Measurements from ENCODE around the gene LRRC10B.
"Not testable (repeated sequence)": the region's sequence is repeated elsewhere in the genome, so short reads cannot be mapped to it uniquely, and the experiment has no call there.

The LRRC10B gene

GRCh38 chr11:61507962-61508861 lies at the start of gene LRRC10B:
TSS of gene LRRC10B (plus strand) at chr11:61508749. CDS start at chr11:61508999, 250 bp downstream.
- peak in 1 of 2 donors; percentile 10 for DNase-seq (ENCODE audit: low read depth in 2 of 2)

- DNase-seq (ENCODE audit: low read depth in 2 of 2): no peak
Observed at GRCh38 chr11:61460474-61460881, 48.1 kb upstream of the LRRC10B start.

GRCh38 chr11:61460986-61461385 lies 47.6 kb upstream of the LRRC10B start:
- no peak for DNase-seq (ENCODE audit: low read depth in 2 of 2)

GRCh38 chr11:61467602-61468001 lies 40.9 kb upstream of the LRRC10B start:
- DNase-seq (ENCODE audit: low read depth in 2 of 2): not testable (repeated sequence)

DNA sequence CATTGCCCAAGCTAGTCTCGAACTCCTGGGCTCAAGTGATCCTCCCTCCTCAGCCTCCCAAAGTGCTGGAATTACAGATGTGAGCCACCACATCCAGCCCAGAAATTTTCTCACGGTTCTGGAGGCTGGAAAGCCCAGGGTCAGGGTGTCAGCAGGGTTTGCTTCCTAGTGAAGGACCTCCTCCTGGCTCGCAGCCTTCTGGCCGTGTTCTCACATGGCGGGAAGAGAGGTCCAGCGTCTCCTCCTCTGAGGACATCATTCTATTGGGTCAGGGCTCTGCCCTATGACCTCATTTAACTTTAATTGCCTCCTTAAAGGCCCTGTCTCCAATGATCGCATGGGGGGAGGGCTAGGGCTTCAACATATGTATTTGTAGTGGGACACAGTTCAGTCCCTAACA lies 40.5 kb upstream of the LRRC10B start:
- no peak for DNase-seq (ENCODE audit: low read depth in 2 of 2)

DNA sequence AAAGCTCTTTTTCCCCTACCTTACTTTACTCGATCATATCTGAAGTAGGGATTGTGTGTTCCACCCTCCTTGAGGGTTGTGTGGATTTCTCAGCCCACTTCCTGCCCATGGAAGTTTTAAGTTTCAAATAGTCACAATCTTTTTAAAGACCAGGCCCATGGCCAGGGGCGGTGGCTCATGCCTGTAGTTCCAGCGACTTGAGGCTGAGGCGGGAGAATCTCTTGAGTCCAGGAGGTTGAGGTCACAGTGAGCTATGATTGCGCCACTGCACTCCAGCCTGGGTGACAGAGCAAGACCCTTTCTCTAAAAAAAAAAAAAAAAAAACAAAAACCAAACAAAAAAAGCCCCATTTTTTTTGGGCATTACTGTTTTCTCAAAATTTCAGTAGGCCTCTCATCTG lies 36.3 kb upstream of the LRRC10B start:
- DNase-seq (ENCODE audit: low read depth in 2 of 2): no peak

DNA sequence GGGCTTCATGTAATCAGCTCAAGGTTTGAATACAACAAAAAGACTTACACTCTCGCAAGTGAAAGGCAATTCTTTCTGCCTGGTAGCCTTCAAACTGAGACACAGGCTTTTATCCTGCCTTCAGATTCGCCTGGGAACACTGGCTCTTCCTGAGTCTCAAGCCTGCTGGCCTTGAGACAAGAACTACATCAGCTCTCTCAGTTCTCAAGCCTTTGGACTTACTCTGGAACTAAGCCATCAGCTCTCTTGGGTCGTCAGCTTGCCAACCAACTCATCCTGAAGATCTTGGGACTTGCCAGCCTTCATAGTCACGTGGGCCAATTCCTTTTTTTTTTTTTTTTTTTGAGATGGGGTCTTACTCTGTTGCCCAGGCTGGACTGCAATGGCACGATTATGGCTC lies 35.7 kb upstream of the LRRC10B start:
- no peak for DNase-seq (ENCODE audit: low read depth in 2 of 2)

- DNase-seq (ENCODE audit: low read depth in 2 of 2): no peak
Observed at GRCh38 chr11:61473370-61474012, 35.1 kb upstream of the LRRC10B start.

GRCh38 chr11:61474013-61474643 lies 34.4 kb upstream of the LRRC10B start:
- no peak for DNase-seq (ENCODE audit: low read depth in 2 of 2)

- no peak for DNase-seq (ENCODE audit: low read depth in 2 of 2)
Observed at GRCh38 chr11:61475433-61475832, 33.1 kb upstream of the LRRC10B start.

DNA sequence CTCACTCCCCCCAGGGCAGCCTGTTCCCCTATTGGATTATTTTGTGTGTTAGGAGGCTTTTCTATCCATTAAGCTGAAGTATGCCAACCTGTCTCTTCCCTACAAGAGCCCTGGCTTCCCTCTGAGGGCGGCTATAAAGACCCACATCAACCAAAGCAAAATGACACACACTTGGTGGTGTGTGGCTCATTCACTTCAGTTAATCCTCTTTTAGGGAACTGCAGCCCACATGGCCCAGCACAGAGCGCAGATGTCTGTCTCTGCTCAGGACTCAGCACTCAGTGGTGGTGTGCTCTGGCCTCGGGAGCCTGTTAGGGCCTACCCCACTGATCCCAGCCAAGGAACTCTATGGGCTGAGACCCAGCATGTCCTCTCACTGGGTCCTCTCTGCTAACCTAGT lies 32.2 kb upstream of the LRRC10B start:
- no peak for DNase-seq (ENCODE audit: low read depth in 2 of 2)

GRCh38 chr11:61477126-61477525 lies 31.4 kb upstream of the LRRC10B start:
- DNase-seq (ENCODE audit: low read depth in 2 of 2): no peak

GRCh38 chr11:61477727-61478148 lies 30.8 kb upstream of the LRRC10B start:
- DNase-seq (ENCODE audit: low read depth in 2 of 2): peak; percentile 7 to 31

DNA sequence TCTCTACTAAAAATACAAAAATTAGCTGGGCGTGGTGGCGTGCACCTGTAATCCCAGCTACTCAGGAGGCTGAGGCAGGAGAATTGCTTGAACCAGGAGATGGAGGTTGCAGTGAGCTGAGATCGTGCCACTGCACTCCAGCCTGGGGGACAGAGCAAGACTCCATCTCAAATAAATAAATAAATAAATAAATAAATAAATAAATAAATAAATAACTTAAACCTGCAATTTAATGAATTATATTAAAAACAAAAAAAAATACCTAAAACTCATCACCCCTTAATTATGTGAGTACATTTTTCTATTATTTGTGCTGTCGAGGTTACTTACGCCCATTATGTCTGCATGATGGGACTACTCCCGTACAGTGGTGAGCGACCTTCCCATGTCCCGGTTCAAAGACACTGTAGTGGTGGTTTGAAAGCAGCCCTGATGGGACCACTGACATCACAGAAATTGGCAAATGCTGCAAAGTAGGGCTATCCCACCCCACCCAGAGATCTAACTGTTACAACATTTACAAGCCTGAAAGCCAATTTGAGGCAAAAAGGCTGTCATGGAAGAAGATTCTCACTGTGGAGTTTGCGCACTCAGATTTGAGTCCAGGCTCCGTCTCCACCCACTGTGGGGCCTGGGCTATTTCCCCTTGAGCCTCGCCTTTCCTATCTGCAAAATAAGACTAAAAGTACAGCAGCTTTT lies 29.0 kb upstream of the LRRC10B start:
- DNase-seq (ENCODE audit: low read depth in 2 of 2): not testable (repeated sequence)

DNA sequence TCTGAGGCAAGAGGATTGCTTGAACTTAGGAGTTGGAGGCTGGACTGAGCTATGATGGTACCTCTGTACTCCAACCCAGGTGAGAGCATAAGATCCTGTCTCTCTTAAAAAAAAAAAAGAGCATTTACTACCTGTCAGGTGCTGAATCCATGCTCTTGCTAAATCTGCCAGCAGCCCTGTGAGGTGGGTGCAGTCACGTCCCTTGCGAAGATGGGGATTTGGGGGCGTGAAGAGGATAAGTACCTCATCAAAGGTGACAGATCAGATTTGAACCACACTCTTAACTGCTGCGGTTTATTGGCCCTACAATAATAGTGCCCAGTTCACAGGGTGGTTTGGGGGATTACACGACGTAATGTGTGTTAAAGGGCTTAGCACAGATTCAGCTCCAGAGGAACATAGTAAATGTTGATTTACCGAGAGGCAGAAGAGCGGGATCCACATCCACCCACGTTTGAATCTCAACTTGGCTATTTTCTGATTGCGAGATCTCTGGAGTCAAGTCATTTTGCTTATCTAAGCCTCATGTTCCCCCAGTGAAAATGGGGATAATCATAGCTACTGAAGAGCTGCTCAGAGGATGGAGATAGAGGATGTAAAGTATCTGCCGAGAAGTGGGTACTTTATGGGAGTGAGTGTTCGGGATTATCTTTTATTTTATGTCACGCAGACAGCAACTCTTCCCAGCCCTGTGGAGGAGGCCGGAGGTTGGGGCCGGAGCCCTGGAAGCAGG lies 28.1 kb upstream of the LRRC10B start:
- DNase-seq (ENCODE audit: low read depth in 2 of 2): no peak

DNA sequence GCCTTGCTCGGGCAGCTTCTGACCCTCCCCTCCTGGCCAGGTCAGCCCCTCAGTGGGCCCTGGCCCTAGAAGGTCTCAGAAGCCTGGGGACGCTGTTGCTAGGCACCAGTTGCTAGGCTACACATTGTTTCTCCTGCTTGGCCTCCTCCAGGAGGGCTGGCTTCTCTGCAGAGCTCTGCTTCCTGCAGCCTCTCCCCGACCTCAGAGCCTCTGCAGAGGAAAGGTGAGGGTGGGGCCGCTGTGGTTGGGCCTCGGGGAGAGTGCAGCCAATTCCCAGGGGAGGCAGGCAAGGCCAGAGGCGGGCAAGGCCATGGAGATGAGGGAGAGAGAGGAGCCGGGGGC lies 27.6 kb upstream of the LRRC10B start:
- DNase-seq (ENCODE audit: low read depth in 2 of 2): no peak

GRCh38 chr11:61481806-61482205 lies 26.7 kb upstream of the LRRC10B start:
- no peak for DNase-seq (ENCODE audit: low read depth in 2 of 2)

GRCh38 chr11:61482513-61482912 lies 26.0 kb upstream of the LRRC10B start:
- DNase-seq (ENCODE audit: low read depth in 2 of 2): peak in 1 of 2 donors; percentile 9

DNA sequence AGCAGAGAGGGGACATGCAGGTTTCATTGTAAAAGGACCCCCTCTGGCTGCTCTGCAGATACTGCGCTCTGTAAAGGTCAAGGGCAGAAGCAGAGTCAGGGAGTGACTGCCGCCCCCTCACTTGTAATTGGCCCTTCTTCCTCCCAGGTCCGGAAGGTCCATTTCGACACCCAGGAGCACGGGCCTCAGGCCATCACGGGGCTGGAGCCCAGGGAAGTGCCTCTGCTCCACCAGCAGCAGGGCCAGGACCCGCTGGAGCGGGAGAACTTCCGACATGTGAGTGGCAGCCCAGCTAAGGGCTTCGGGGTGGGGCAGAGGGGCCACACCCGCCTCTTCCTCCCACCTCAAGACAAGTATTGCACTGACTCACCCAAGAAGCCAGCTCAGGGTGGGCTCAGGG lies 24.0 kb upstream of the LRRC10B start:
- no peak for DNase-seq (ENCODE audit: low read depth in 2 of 2)

DNA sequence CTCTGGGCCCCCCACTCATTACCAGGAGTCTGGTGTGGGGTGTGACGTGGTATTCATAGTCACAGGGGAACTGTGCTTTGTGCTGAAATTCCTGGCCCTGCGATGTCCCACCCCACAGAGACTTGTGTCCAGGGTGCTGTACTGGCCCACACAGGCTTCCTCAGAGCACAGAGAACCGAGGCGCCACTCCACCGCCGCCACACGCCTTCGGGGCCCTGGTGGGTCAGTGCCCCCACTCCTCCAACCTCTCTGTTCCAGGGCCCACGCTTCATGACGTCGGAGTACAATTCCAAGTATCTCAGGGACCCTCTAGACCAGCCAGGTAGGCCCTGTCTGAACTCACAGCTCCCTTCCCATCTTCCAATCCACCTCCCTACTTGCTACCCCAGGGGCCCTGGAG lies 23.5 kb upstream of the LRRC10B start:
- no peak for DNase-seq (ENCODE audit: low read depth in 2 of 2)

- DNase-seq (ENCODE audit: low read depth in 2 of 2): no peak
Observed at GRCh38 chr11:61486011-61486620, 22.4 kb upstream of the LRRC10B start.
